HG02852 (cell line): ENCODE data around the gene FAM43B.
A peak's percentile ranks its signal among the peaks of the same experiment; 100 is the strongest.
"Not testable (repeated sequence)": the region's sequence is repeated elsewhere in the genome, so short reads cannot be mapped to it uniquely, and the experiment has no call there.

Experiments
- ATAC-seq: cut with Tn5 transposase; IDR thresholded peaks from one replicate; pipeline ENCODE4 v1.9.1; 2021; ENCODE audit warnings: mild to moderate bottlenecking, moderate library complexity; ENCODE audit not compliant: unreplicated experiment

Gene FAM43B

DNA sequence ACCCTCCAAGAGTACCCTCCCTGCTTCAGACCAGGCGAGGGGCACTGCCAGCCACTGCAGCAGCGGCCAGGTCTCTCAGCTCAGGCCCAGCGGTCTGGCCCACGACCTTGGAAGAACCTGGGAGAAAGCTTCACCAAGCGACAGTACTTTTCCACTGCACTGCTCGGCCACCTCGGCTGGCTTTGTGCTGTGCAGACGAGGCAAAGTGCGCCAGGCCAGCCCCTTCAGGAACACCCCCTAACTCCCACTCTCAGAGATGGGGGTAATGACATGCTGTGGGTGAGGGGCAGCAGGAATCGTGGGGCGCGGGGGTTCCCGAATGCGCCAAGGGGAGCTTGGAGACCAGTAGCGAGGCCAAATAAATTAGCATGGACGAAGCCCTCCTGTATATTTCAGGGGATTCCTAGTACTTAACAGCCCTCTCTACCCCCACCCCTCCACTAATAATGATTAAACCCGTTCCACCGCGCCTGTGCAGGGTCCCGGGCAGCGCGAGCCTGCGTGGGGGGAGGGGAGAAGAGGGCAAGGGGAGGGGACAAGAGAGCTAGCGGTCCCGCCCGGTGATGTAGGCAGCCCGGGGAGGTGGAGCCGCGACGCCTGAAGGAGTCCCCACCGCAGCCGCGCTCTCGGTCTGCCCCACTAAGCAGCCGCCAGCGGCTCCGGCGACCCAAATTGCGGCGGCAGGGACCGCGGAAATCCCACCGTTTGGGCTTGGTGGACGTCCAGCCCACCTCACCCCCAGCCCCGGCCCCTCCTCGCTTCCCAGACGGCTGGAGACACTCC is at the start of gene FAM43B:
TSS of gene FAM43B (plus strand) at position 629 of the 783 bp plus-strand sequence. CDS start 401 bp downstream, outside the sequence.
- no peak for ATAC-seq

- no peak for ATAC-seq
Observed at GRCh38 chr1:20505488-20505887, 46.9 kb upstream of the FAM43B start.

DNA sequence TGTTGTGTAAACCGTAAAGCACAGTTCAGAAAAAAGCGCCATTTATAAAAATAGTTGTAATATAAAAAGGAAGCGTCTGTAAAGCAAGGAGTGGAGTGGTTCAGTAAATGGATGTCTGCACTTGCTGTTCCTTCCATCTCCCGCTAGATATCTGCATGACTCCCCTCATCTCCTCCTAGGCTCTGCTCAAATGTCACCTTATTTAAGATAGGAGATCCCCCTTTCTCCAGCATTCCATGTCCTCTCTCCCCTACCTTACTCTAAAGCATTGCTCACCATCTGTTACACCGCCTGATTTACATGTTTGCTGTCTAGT is 45.2 kb upstream of the FAM43B start:
- ATAC-seq = peak; percentile 4

- ATAC-seq = peak; percentile 88
Observed at GRCh38 chr1:20507564-20508410, 44.6 kb upstream of the FAM43B start, which contains the start of gene MUL1. Gene MUL1, minus strand, starts transcription at chr1:20508151. Its CDS starts 127 bp downstream, at chr1:20508024.

DNA sequence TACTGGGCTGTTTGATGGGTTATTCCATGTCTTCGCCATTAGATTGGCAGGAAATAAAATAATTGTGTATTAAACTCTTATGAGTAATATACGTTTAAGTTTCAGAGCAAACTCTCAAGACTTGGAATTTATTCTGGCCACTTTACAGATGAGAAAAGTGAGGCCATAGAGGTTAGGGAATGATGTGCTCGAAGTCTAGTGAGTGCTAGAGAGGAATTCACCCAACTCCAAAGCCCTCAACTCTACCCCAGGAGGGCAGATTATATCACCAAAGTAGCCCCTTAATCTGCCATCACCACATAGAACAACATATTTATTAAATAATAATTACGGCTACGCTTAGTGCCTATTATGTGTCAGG is 44.0 kb upstream of the FAM43B start:
- no peak for ATAC-seq

- ATAC-seq = no peak
Observed at GRCh38 chr1:20511518-20512428, 40.6 kb upstream of the FAM43B start.

DNA sequence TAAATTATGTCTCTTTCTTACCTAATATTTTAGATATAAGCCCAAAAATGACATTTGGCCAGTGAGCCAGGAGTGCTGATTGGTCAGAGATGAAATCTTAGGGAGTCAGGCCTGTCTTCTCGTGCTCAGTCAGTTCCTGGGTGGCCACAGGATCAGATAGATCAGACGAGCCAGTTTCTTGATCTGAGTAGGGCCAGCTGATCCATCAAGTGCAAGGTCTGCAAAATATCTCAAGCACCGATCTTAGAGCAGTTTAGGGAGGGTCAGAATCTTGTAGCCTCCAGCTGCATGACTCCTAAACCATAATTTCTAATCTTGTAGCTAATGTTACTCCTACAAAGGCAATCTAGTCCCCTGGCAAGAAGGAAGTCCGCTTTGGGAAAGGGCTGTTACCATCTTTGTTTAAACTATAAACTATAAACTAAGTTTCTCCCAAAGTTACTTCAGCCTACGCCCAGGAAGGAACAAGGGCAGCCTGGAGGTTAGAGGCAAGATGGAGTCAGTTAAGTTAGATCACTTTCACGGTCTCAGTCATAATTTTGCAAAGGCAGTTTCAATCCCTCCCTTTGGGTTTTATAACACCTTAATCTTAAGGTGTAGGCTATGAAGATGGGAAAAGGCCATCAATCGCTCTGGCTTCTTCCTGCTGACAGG is 32.6 kb upstream of the FAM43B start:
- not testable (repeated sequence) for ATAC-seq

DNA sequence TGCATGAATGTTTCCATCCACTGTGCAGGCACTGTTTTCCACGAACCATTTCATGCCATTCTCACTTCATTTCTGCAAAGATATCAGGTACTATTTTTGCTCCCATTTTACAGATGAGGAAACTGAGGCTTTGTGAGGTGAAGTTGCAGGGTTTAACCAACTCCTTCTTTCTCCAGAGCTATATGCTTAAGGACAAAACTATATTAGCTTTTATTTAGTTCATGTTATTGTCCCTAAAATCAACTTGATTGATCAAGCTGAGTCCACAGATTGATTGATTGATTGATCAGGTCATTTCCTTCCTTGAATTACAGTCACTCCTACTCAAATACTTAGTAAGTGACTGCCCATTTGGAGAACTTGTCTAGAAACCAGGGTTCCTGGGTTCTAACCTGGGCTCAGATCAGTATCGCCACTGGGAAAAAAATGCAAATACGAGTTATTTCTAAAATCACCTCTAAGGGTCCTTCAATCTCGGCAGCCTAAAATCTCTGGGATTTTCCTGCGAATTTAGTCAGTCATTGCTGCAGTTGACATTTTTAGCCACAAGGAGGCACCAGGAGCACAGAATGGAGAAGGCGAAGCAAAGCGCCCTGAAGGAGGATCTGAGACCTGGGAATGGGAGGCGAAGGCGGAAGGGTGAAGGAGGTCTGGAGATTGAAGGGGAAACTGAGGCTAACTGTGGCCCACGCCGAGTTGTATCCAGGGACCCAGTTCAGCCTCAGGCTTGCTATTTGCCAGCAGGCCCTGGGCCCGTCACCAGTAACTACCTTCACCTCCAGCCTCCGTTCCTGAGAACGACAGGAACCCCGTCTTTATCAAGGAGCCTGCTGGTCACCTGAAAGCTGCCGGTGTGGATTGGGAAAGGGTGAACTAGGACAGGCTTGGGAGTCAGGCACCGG is 30.2 kb upstream of the FAM43B start:
- ATAC-seq = no peak

DNA sequence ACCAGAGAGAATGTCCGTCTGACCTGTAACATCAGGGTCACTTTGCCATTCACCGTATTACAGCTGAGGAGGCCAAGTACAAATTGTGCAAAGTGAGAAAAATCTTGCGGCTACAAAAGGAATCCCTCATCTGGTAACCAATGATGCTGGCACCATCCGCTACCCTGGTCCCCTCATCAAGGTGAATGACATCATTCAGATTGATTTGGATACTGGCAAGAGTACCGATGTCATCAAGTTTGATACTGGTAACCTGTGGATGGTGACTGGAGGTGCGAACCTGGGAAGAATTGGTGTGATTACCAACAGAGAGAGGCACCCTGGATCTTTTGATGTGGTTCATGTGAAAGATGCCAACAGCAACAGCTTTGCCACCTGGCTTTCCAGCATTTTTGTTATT is 26.1 kb upstream of the FAM43B start:
- no peak for ATAC-seq

DNA sequence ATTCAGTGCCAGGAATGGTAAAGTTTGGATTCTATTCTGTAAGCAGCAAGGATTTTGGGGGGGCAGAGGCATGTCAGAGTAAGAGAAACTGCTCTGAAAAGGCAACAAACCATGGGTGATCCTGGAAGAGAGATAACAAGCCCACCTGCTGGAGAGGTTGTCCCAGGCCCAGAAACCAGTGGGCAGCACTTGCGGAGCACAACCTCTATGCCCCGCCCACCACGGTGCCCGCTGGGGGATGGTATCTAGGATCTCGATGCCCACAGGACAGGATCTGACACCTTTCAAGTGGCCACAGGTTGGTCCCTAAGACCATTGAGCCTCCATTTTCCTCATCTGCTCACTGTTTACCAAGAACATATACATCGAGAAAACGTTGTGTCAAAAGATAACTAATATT is 24.2 kb upstream of the FAM43B start:
- ATAC-seq = no peak

GRCh38 chr1:20530306-20530705 is 22.1 kb upstream of the FAM43B start:
- no peak for ATAC-seq

DNA sequence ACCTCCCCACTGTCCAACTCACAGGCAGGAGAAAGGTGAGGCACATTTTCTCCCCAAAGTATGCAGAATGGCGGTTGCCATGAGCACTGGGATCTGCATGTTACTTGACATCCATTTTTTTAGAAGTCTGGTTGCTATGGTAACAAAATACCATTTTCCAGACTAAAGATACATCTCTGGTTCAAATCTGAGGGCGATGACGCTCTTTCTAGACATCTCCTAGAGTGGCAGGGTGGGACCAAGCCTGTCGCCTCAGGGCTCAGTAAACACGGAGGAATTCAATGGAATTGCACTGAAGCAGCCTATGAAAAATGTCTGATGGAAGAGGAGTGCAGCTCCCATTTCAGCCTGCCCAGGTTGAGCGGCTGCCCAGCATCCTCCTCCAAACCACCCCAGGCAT is 21.5 kb upstream of the FAM43B start:
- no peak for ATAC-seq

- no peak for ATAC-seq
Observed at GRCh38 chr1:20533635-20534034, 18.7 kb upstream of the FAM43B start.

- ATAC-seq = no peak
Observed at GRCh38 chr1:20534659-20535417, 17.5 kb upstream of the FAM43B start.

DNA sequence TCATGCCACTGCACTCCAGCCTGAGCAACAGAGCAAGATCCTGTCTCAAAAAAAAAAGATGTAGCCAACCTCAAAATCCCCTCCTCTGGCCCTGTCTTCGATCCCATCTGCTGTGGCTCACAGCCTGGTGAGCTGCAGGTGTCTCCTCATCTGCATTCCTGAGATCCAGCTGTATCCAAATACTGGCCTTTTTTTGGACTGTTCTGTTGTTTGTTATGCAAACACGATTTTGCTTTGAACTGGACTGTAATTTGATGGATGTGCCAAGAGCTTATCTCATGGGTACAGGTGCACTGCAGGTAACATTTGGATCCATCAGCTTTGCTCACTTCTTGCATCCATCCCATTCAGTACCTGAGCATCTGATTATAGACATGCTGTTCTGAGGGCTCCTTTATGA is 14.1 kb upstream of the FAM43B start:
- no peak for ATAC-seq

- no peak for ATAC-seq
Observed at GRCh38 chr1:20538760-20539551, 13.4 kb upstream of the FAM43B start.

DNA sequence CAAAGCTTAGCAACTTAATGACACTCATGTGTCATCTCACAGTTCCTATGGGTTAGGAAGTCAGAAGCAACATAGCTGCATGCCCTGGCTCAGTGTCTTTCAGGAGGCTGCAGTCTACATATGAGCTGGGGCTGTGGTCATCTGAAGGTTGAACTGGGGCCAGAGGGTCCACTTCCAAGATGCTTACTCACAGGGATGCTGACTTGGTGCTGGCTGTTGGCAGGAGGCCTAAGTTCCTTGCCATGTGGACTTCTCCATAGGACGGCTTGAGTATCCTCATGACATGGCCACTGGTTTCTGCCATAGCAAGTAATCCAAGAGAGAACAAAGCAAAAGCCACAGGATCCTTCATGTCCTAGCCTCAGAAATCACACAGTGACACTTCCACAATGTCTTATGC is 12.1 kb upstream of the FAM43B start:
- no peak for ATAC-seq

GRCh38 chr1:20546637-20547036 is 5.7 kb upstream of the FAM43B start:
- ATAC-seq = no peak
